CD14-positive monocyte (primary cell): ENCODE results near the gene ROR1. TPM values are rescaled to one million over a fixed set of nuclear protein-coding genes. Genes with fewer than 3 reads are reported as not detected.

Source experiments
- DNase-seq, 3 donors: peaks; one replicate each; pipeline ENCODE4 v3.0.0-alpha.2; 2011 to 2022
- H2AFZ ChIP-seq: 2 replicates; pipeline ENCODE4 v1.6.0; 2012; ENCODE audit warnings: mild to moderate bottlenecking, low read depth, low read length, inconsistent platforms; ENCODE audit not compliant: insufficient read depth, poor library complexity, severe bottlenecking
- H3K27ac ChIP-seq, 2 donors: 1 replicate in 1 of 2; 2 replicates in 1 of 2; pipeline ENCODE4 v1.5.1; 2012 to 2013; ENCODE audit warnings: low read length in 2 of 2, control low read depth in 1 of 2, inconsistent platforms in 1 of 2, low read depth in 1 of 2, mild to moderate bottlenecking in 1 of 2
- H3K27me3 ChIP-seq, 2 donors: one replicate each; pipeline versions ENCODE4 v1.6.0 to v1.6.1; 2011 to 2013; ENCODE audit warnings: low read length in 2 of 2; ENCODE audit not compliant: control insufficient read depth in 2 of 2, insufficient read depth in 2 of 2
- H3K36me3 ChIP-seq, 2 donors: replicated peaks in 1 of 2; 1 replicate in 1 of 2; 2 replicates in 1 of 2; pipeline versions ENCODE4 v1.5.1 to v1.6.1; 2012 to 2013; ENCODE audit warnings: low read length in 2 of 2, control low read depth in 1 of 2, inconsistent platforms in 1 of 2, mild to moderate bottlenecking in 1 of 2; ENCODE audit not compliant: insufficient read depth in 2 of 2, control insufficient read depth in 1 of 2
- H3K4me1 ChIP-seq, 2 donors: 1 replicate in 1 of 2; 2 replicates in 1 of 2; pipeline versions ENCODE4 v1.5.1 to v1.6.1; 2012 to 2013; ENCODE audit warnings: low read length in 2 of 2, control low read depth in 1 of 2, inconsistent platforms in 1 of 2, mild to moderate bottlenecking in 1 of 2, moderate library complexity in 1 of 2; ENCODE audit not compliant: insufficient read depth in 2 of 2, control insufficient read depth in 1 of 2
- H3K4me2 ChIP-seq: replicated peaks from 2 replicates; pipeline ENCODE3; 2012; ENCODE audit warnings: low read length, moderate library complexity, mild to moderate bottlenecking; ENCODE audit not compliant: poor library complexity, severe bottlenecking; ENCODE audit errors: extremely low read depth
- H3K4me3 ChIP-seq, 3 experiments: fragments of 200-600 bp in 1 of 3; sonication (generic) in 1 of 3; replicated peaks in 1 of 3; 1 replicate in 2 of 3; 2 replicates in 1 of 3; pipeline ENCODE4 v1.5.1; 2011 to 2013; ENCODE audit warnings: low read length in 3 of 3, mild to moderate bottlenecking in 3 of 3, control low read depth in 2 of 3, low read depth in 2 of 3, inconsistent platforms in 1 of 3, moderate library complexity in 1 of 3
- H3K79me2 ChIP-seq: 2 replicates; pipeline ENCODE4 v1.6.0; 2012; ENCODE audit warnings: mild to moderate bottlenecking, control low read depth, inconsistent platforms, low read length, moderate library complexity; ENCODE audit not compliant: insufficient read depth
- H3K9ac ChIP-seq: 2 replicates; pipeline ENCODE4 v1.6.0; 2017; ENCODE audit warnings: low read length, mild to moderate bottlenecking; ENCODE audit not compliant: insufficient read depth, poor library complexity, severe bottlenecking
- H3K9me3 ChIP-seq, 2 donors: replicated peaks in 1 of 2; 1 replicate in 1 of 2; 2 replicates in 1 of 2; pipeline versions ENCODE4 v1.5.1 to v1.6.1; 2012 to 2013; ENCODE audit warnings: low read length in 2 of 2, control low read depth in 1 of 2; ENCODE audit not compliant: control insufficient read depth in 1 of 2, insufficient read depth in 1 of 2
- H4K20me1 ChIP-seq: 2 replicates; pipeline ENCODE4 v1.6.0; 2012; ENCODE audit warnings: mild to moderate bottlenecking, low read length, control low read depth, moderate library complexity; ENCODE audit not compliant: insufficient read depth
- H3K27ac Mint-ChIP-seq, 7 donors: one replicate each; pipeline ENCODE4 v1.8.0; 2020; ENCODE audit warnings: mild to moderate bottlenecking in 7 of 7, mixed read lengths in 7 of 7, moderate library complexity in 6 of 7, inconsistent platforms in 2 of 7
- H3K27me3 Mint-ChIP-seq, 3 donors: one replicate each; pipeline ENCODE4 v1.8.0; 2021 to 2022; ENCODE audit warnings: low read depth in 3 of 3, mild to moderate bottlenecking in 3 of 3, mixed read lengths in 3 of 3, moderate library complexity in 3 of 3, inconsistent platforms in 1 of 3
- H3K36me3 Mint-ChIP-seq, 2 donors: one replicate each; pipeline ENCODE4 v1.8.0; 2020; ENCODE audit warnings: mixed read lengths in 2 of 2, inconsistent platforms in 1 of 2, mild to moderate bottlenecking in 1 of 2
- H3K4me1 Mint-ChIP-seq: one replicate; pipeline ENCODE4 v1.8.0; 2020; ENCODE audit warnings: mild to moderate bottlenecking, mixed read lengths
- H3K4me3 Mint-ChIP-seq, 2 donors: one replicate each; pipeline ENCODE4 v1.8.0; 2020; ENCODE audit warnings: mild to moderate bottlenecking in 2 of 2, mixed read lengths in 2 of 2, moderate library complexity in 1 of 2
- H3K9me3 Mint-ChIP-seq, 7 donors: one replicate each; pipeline ENCODE4 v1.8.0; 2020 to 2022; ENCODE audit warnings: mixed read lengths in 7 of 7, mild to moderate bottlenecking in 6 of 7, moderate library complexity in 6 of 7, inconsistent platforms in 2 of 7
- CTCF ChIP-seq: fragments of 200-600 bp; IDR thresholded peaks from one replicate; pipeline ENCODE4 v1.8.0; 2022; ENCODE audit warnings: antibody characterized with exemption, mild to moderate bottlenecking
- WGBS: methylation state at CpG from one replicate; pipeline ENCODE4 v1.1.5; 2013; ENCODE audit warnings: missing lambda C conversion rate; ENCODE audit not compliant: insufficient coverage; 5-methylcytosine and 5-hydroxymethylcytosine counted together
- intact Hi-C, 2 donors: fragments of 100-400 bp; cut with micrococcal nuclease; formaldehyde crosslinking; loops; one replicate each; pipeline versions ENCODE4 v1.15.0 to v1.15.1; 2023
- polyA plus RNA-seq, 3 donors: library from polyadenylated mRNA; depleted of rRNA in 1 of 3; unstranded in 2 of 3; stranded (reverse) in 1 of 3; fragments of 300-500 nt in 2 of 3; fragments of >200 nt in 1 of 3; fragmentation: Illumina TruSeq in 2 of 3; gene quantifications; 1 replicate in 2 of 3; 2 replicates in 1 of 3; pipeline ENCODE4 v1.2.3, GENCODE V29; 2012 to 2021

ROR1 gene
- polyA plus RNA-seq, 3 donors = not detected

- H3K9ac ChIP-seq = no peak overlapping the region
- H3K27me3 ChIP-seq = no peaks in the 10 kb centered on the region
- H3K27ac ChIP-seq = no peak overlapping the region
- Mint-ChIP-seq H3K9me3 (peaks cover 0 to 2% (median 0%) of the 10 kb centered on the region in 7 donors), H3K36me3 (no peaks in the 10 kb centered on the region), H3K27me3 (no peaks in the 10 kb centered on the region), H3K4me3 (no peak overlapping the region), H3K27ac (no peak overlapping the region), H3K4me1 (no peaks in the 10 kb centered on the region)
- intact Hi-C loops = no loop called here
- no peaks in the 10 kb centered on the region for H4K20me1 ChIP-seq
- no peaks in the 10 kb centered on the region for H3K9me3 ChIP-seq
- H2AFZ ChIP-seq = no peak overlapping the region
- no peaks in the 10 kb centered on the region for H3K79me2 ChIP-seq
- whole genome bisulfite sequencing = no CpG with 5 or more reads among the region's 3 CpGs
- no peaks in the 10 kb centered on the region for H3K36me3 ChIP-seq
- H3K4me3 ChIP-seq = no peak overlapping the region
- H3K4me2 ChIP-seq = no peak overlapping the region
- no peak for DNase-seq
- H3K4me1 ChIP-seq = no peaks in the 10 kb centered on the region
- TF ChIP-seq CTCF = no peak
These were observed 155.3 kb downstream of the ROR1 start for GRCh38 chr1:63929106-63929478.

GRCh38 chr1:63931468-63931867 lies 157.7 kb downstream of the ROR1 start:
- intact Hi-C loops = no loop called here
- no CpG with 5 or more reads among the region's 2 CpGs for WGBS
- Histone ChIP-seq H3K79me2 (no peaks in the 10 kb centered on the region), H3K4me1 (no peaks in the 10 kb centered on the region), H4K20me1 (no peaks in the 10 kb centered on the region), H3K27me3 (no peaks in the 10 kb centered on the region), H3K4me2 (no peak overlapping the region), H3K36me3 (no peaks in the 10 kb centered on the region), H2AFZ (no peak overlapping the region), H3K4me3 (no peak overlapping the region), H3K9ac (no peak overlapping the region), H3K27ac (no peak overlapping the region), H3K9me3 (no peaks in the 10 kb centered on the region)
- TF ChIP-seq CTCF = no peak
- Mint-ChIP-seq H3K27me3 (no peaks in the 10 kb centered on the region), H3K4me3 (no peak overlapping the region), H3K4me1 (no peaks in the 10 kb centered on the region), H3K27ac (no peak overlapping the region), H3K36me3 (no peaks in the 10 kb centered on the region), H3K9me3 (no peaks in the 10 kb centered on the region)
- DNase-seq = no peak
